ENCODE data around the gene CD248. TPM values are rescaled to one million over a fixed set of nuclear protein-coding genes. Genes with fewer than 3 reads are reported as not detected.

Gene CD248
- total RNA-seq, 1 experiment from 2014 or later, result 0.15 TPM

DNA sequence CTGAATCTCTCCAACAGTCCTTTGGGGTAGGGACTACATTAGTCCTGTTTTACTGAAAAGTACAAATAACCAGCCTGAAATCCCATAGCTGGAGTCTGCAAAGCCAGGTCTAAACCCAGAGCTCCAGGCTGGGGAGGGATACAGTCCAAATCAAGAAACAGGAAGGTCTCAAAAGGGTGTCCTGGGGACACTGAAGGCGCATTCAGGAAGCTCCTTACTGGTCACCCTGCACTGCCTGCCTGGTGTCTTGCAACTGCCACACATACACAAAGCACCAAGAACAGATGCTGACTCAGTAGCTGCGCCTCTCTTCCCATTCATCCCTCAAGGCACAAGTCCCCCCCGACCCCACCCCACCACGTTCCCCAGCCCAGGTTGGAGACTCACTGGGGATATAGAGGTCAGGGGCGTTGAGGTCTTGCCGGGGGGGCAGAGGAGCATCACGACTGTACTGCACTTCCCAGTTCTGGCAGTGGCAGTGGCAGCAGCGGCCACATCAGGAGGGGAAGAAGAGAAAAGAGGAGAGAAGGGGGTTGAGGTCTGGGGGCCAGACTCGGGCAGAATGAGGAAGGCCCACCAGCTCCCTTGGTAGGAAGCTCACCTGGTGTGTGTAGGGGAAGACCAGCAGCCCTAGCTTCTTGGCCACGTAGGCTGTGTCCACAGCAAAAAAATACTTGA lies 29.5 kb downstream of the CD248 start:
- Histone ChIP-seq H3K4me1 (ENCODE audit: control insufficient read depth, insufficient read depth, low read length) (peaks cover 32% of the 10 kb centered on the region), H3K36me3 (ENCODE audit: control insufficient read depth, insufficient read depth, low read length) (no peaks in the 10 kb centered on the region; the same call in none of the 2 replicates), H3K27ac (ENCODE audit: low read length) (peak overlapping the region; percentile 98), H3K9me3 (ENCODE audit: control insufficient read depth, insufficient read depth, low read depth, low read length) (no peaks in the 10 kb centered on the region), H3K4me3 (ENCODE audit: low read depth in 2 of 2, low read length in 2 of 2) (peak overlapping the region; percentile 83 to 86), H3K27me3 (ENCODE audit: control insufficient read depth, insufficient read depth, low read length) (no peaks in the 10 kb centered on the region)
- ATAC-seq (no peak), DNase-seq (ENCODE audit: low read depth, low spot score) (no peak)
- TF ChIP-seq, protein P1, sequence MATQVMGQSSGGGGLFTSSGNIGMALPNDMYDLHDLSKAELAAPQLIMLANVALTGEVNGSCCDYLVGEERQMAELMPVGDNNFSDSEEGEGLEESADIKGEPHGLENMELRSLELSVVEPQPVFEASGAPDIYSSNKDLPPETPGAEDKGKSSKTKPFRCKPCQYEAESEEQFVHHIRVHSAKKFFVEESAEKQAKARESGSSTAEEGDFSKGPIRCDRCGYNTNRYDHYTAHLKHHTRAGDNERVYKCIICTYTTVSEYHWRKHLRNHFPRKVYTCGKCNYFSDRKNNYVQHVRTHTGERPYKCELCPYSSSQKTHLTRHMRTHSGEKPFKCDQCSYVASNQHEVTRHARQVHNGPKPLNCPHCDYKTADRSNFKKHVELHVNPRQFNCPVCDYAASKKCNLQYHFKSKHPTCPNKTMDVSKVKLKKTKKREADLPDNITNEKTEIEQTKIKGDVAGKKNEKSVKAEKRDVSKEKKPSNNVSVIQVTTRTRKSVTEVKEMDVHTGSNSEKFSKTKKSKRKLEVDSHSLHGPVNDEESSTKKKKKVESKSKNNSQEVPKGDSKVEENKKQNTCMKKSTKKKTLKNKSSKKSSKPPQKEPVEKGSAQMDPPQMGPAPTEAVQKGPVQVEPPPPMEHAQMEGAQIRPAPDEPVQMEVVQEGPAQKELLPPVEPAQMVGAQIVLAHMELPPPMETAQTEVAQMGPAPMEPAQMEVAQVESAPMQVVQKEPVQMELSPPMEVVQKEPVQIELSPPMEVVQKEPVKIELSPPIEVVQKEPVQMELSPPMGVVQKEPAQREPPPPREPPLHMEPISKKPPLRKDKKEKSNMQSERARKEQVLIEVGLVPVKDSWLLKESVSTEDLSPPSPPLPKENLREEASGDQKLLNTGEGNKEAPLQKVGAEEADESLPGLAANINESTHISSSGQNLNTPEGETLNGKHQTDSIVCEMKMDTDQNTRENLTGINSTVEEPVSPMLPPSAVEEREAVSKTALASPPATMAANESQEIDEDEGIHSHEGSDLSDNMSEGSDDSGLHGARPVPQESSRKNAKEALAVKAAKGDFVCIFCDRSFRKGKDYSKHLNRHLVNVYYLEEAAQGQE (IDR thresholded peaks at IDR 0.05; ENCODE audit: insufficient read depth in 1 of 2, low read depth in 2 of 2, low read length in 1 of 2), result no peak
- TF ChIP-seq CTCF (IDR thresholded peaks at IDR 0.05) (no peak), SIN3A (IDR thresholded peaks at IDR 0.05; ENCODE audit: borderline replicate concordance, insufficient read depth, low read depth, low read length) (no peak), TCF7L2 (IDR thresholded peaks at IDR 0.05; ENCODE audit: low read depth, low read length) (no peak), POLR2AphosphoS5 (IDR thresholded peaks at IDR 0.05; ENCODE audit: low read depth, low read length) (no peak)
- intact Hi-C loops (cut with micrococcal nuclease; ENCODE audit: unreplicated experiment) (no loop called here), in situ Hi-C loops (cut with HindIII; ENCODE audit: low pct_unique_long_range_greater_than_20kb, low sequenced_read_pairs) (no loop called here)
- ChIA-PET CTCF (no interaction called here), POLR2A (interaction anchor here (0.6 kb wide), 1 partner anchor 12 kb away, joined by 6 read pairs; no protein-coding TSS in a partner anchor)
- BruUV-seq (replicated peaks), result no TSS peak

DNA sequence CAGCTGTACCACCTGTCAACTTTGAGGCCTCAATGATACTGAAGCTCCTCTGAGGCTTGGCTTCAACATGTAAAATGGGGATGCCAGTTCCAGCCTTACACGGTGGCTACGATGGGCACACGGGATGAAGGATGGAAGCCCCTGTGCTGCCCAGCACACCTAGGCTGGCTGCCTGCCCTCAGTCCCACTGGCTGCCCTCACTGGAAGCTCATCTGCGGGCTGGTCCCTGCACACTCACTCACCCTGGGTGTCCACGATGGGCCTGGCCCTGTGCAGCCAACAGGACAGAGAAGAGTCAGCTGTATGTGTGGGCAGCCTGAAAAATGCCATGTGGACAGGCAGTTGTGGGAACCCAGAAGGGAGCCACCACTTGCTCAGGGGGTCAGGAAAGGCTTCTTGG lies 30.1 kb downstream of the CD248 start:
- no peak for TF ChIP-seq CTCF (IDR thresholded peaks at IDR 0.05)
- peak; percentile 32; the same call in 1 of the 2 replicates for TF ChIP-seq POLR2AphosphoS5 (IDR thresholded peaks at IDR 0.05; ENCODE audit: low read depth, low read length)
- POLR2A ChIA-PET, result no interaction called here

More for the DNA sequence above, 30.1 kb downstream of the CD248 start:
- no TSS peak for BruUV-seq (replicated peaks)
- in situ Hi-C loops (cut with HindIII; ENCODE audit: low pct_unique_long_range_greater_than_20kb, low sequenced_read_pairs) (no loop called here), intact Hi-C loops (cut with micrococcal nuclease; ENCODE audit: unreplicated experiment) (no loop called here)
- H3K9me3 ChIP-seq (ENCODE audit: control insufficient read depth, insufficient read depth, low read depth, low read length), result no peaks in the 10 kb centered on the region
- no peaks in the 10 kb centered on the region for H3K27me3 ChIP-seq (ENCODE audit: control insufficient read depth, insufficient read depth, low read length)
- H3K4me1 ChIP-seq (ENCODE audit: control insufficient read depth, insufficient read depth, low read length), result peaks cover 34% of the 10 kb centered on the region
- CTCF ChIA-PET, result no interaction called here
- no peak for ATAC-seq
- H3K4me3 ChIP-seq (ENCODE audit: low read depth in 2 of 2, low read length in 2 of 2), result no peak overlapping the region
- no peaks in the 10 kb centered on the region; the same call in none of the 2 replicates for H3K36me3 ChIP-seq (ENCODE audit: control insufficient read depth, insufficient read depth, low read length)
- no peak overlapping the region for H3K27ac ChIP-seq (ENCODE audit: low read length)
- no peak for DNase-seq (ENCODE audit: low read depth, low spot score)

Measured in Panc1 (cell line).